ENCODE data around the gene NDUFS2.
"Not testable (repeated sequence)": the region's sequence is repeated elsewhere in the genome, so short reads cannot be mapped to it uniquely, and the experiment has no call there.

The NDUFS2 gene

GRCh38 chr1:161220002-161220401 is 17.8 kb downstream of the NDUFS2 start:
- DNase-seq (ENCODE audit: low spot score), result no peak

DNA sequence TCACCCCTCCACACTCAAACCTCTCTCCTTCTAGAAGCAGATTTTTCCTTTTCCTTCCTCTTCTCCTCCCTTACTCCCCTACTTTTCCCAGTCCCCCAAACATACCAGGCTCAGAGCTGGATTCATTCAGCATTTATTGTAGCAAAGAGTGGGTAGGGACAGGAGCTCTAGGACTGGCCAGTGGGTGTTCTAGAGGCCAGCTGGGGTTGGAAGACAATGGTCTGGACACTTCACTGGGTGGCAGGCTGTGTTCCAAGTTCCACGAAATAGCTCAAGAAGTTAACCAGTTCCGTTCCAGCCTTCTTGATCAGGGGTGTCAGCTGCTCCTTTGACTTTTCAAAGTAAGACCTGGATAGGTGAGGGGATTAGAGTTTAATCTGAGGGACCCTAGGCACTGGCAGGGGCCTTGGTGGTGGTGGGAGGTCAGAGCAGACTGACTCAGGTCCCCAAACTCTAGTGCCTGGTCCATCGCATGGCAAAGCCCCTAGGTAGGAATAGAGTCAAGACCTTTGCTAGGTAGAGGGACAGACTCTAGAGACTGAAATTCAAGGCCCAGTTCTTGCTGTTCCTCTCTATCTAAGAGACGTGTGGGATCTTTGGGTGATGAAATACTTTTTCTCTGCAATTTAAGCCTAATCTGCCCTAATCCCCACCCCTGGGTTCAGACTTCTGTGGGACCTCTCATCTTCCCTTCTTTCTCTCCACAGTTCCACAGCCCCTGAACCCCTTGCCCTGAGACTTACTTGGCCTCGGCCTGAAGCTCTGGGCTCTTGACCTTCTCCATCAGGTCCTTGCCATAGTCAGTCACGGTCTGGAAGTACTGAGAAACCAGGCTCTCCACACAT is 20.2 kb downstream of the NDUFS2 start:
- DNase-seq (ENCODE audit: low spot score), result no peak

DNA sequence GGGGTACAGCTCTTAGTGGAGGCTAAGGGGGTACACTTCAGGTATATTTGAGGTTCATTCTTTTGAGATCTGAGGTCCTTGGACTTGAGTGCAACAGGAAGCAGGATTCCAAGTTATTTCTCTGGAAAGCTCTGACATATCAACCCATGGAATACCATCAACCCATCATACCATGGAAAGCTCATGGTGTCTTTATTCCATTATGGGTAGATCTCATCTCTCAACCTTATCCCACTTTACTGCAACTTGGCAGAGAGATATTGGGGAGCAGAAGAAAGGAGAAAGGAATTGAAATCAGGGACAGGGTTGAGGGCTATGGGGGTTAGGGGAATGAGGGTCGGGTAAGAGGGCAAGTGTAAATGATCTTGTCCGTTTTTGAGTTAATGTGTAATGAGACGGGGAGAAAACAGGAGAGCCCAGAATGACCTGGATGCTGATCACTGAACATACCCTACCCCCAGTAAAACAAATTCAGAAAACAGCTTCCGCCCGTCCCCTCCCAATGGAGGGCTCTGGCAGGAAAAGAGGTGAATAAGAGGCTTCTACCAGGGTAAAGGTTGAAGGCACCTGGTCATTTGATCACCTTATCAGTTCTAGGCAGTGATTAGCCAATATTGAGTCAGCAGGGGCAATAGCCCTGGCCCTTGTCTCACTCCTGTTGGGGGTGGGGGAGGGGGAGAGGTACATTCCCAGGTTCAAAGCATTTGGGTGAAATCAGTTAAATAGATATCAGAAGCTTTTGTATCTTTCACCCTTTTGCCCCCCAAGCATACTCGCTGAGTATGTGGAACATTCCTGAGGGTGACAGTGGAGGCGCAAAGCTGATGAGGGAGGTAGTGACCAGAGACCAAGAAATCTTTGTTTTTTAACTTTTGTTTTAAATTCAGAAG is 21.9 kb downstream of the NDUFS2 start:
- DNase-seq (ENCODE audit: low spot score), result no peak

DNA sequence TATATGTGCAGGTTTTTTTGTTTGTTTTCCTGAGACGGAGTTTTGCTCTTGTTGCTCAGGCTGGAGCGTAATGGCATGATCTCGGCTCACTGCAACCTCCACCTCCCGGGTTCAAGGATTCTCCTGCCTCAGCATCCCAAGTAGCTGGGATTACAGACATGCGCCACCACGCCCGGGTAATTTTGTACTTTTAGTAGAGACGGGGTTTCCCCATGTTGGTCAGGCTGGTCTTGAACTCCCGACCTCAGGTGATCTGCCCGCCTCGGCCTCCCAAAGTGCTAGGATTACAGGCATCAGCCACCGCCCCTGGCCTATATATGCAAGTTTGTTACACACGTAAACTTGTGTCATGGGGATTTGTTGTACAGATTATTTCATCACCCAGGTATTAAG is 22.5 kb downstream of the NDUFS2 start:
- not testable (repeated sequence) for DNase-seq (ENCODE audit: low spot score)

- no peak for DNase-seq (ENCODE audit: low spot score)
Observed at GRCh38 chr1:161225178-161225533, 23.0 kb downstream of the NDUFS2 start.

DNA sequence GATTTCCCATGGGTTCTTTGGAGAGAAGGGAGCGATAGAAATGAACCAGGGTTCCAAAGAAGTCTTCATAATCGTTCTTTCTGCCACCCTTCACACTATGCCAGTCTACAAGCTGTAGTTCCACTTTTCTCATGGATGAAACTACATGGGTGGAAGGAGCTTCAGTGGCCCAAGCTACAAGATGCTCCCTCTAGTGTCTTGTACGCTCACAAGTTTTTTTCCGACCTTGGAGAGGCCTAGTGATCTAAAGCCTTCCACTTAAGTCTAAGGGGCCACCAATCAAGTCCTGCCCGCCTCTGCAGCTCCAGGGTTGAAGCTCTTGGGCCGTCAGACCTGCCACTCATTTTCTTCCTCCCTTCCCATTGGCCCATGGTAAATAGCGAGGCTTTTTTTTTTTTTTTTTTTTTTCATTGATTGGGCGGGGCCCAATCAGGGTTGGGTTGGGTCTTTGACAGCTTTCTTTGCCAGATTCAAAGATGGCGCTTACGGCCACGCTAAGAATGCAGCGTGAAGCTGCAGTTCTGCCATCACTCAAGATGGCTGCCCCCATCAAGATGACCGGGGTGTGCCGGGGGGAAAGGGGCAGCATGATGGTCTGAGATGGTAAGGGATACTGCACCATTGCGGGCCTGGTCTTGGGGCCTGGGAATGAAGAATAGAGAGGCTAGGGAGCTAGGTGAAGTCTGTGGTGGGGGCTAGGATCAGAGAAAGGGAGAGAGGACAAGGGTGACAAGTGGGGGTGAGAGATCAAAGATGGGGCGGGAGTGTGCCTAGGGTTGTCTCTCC is 23.6 kb downstream of the NDUFS2 start, which contains the start of gene TOMM40L:
Gene TOMM40L, plus strand, starts transcription at position 527 of the 786 bp plus-strand sequence. CDS start 430 bp downstream, outside the sequence.
- peak; percentile 98 for DNase-seq (ENCODE audit: low spot score)

GRCh38 chr1:161226320-161226711 is 24.1 kb downstream of the NDUFS2 start:
- DNase-seq (ENCODE audit: low spot score), result no peak

DNA sequence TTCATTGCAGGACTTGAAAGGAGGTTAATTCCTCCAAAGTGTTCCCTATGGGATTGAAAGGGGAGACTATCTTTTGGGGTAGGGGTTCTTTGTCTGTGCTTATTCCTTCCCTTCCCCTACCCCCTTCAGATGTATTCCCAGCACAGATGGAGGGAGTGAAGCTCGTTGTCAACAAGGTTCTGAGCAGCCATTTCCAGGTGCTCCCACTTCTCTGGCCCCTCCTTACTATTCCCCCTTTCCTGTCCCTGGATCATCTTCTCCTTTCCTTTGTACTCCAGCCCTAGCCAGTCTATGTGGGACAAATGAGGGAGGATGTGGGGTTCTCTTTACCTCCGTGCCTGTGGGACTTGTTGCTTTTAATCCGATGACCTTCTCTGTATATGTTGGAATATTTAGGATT is 24.6 kb downstream of the NDUFS2 start:
- DNase-seq (ENCODE audit: low spot score), result no peak

- peak; percentile 80 for DNase-seq (ENCODE audit: low spot score)
Observed at GRCh38 chr1:161227196-161227871, 25.2 kb downstream of the NDUFS2 start.

GRCh38 chr1:161228032-161228431 is 25.9 kb downstream of the NDUFS2 start:
- DNase-seq (ENCODE audit: low spot score), result no peak

GRCh38 chr1:161229896-161230295 is 27.7 kb downstream of the NDUFS2 start:
- DNase-seq (ENCODE audit: low spot score), result no peak

- no peak for DNase-seq (ENCODE audit: low spot score)
Observed at GRCh38 chr1:161230762-161231161, 28.6 kb downstream of the NDUFS2 start.

DNA sequence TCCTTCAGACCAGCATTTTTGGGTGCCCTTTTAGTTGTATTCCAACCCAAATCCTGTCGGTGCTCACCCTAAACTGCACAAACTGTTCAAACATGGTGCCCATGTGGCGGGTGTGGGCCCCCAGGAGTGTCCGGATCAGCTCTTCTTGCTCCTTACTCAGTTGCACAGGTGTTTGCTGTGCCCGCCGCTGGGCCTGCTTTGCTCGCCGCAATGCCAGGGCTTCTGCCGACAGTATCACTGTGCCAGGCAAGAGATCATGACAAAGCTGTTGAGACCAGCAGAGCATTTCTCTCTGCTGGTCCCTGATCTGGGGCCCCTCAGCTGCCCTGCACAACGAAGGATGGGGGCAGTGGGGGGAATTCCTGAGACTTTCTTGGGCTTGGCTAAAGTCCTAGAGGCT is 30.9 kb downstream of the NDUFS2 start:
- DNase-seq (ENCODE audit: low spot score), result no peak

DNA sequence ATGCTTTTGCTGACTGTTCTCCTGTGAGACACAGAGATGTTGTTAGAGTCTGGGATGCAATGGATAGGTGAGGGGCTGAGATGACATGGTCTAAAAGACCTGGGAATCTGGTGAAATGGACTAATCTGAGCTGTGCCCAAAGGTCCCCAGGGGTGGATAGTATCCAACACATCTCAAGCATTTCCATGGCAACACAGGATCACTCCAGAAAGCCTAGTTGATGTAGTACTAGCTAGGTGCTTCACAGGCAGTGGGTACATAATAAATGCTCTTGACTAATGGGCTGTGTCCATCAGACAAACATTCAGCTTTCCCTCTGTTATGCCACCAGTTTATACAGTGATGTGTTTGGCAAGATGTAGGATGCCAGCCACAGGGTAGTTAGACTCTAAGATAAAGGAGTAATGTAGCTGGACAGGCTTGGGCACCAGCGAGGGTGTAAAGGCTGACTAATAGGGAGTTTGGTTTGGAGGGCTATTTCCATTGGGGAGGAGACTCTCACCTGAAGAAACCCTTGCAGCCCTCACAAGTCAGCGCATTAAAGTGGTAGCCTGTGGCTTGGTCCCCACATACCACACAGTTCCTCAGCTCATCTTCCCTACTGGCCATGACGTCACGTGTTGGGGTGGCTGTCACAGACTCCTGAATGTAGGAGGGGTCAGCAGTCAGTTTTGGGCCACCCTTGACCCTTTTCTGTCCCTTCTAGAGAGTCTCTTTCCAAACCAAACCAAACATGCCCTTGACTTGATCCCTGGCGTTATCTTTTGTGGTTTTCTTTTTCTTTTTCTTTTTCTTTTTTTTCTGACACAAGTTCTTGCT is 34.0 kb downstream of the NDUFS2 start:
- no peak for DNase-seq (ENCODE audit: low spot score)

DNA sequence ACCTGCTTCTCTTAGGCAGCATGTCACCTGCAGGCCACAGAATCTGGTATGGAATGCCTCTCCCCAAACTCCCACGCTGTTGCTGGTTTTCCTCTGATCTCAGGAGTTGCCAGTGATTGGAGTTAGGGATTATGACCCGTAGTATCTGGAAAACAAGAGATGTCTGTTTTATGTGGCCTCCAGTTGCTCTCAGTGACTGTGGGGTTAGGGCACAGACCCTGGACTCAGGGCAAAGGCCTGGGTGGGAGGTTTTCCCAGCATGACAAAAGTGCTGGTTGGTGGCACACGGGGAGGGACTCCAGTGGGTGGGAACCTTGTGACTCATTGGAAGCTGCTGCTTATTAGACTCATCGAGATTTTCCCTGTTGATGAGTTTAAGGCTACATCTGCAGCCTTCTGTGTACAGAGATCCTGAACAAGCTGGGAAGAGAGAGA is 35.9 kb downstream of the NDUFS2 start, which contains the start of gene NR1I3:
Gene NR1I3, minus strand, starts transcription at position 165 of the 435 bp plus-strand sequence. CDS start 1,638 bp downstream, outside the sequence.
- no peak for DNase-seq (ENCODE audit: low spot score)

GRCh38 chr1:161241682-161242081 is 39.5 kb downstream of the NDUFS2 start:
- no peak for DNase-seq (ENCODE audit: low spot score)

GRCh38 chr1:161242313-161242712 is 40.1 kb downstream of the NDUFS2 start:
- no peak for DNase-seq (ENCODE audit: low spot score)

- no peak for DNase-seq (ENCODE audit: low spot score)
Observed at GRCh38 chr1:161244888-161245287, 42.7 kb downstream of the NDUFS2 start.

DNA sequence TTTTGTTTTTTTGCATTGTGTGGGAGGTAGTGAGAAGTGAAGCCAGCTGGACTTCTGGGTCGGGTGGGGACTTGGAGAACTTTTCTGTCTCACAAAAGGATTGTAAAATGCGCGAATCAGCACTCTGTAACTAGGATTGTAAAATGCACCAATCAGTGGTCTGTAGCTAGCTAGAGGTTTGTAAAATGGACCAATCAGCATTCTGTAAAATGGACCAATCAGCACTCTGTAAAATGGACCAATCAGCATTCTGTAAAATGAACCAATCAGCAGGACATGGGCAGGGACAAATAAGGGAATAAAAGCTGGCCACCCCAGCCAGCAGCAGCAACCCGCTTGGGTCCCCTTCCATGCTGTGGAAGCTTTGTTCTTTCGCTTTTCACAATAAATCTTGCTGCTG is 47.9 kb downstream of the NDUFS2 start:
- DNase-seq (ENCODE audit: low spot score), result not testable (repeated sequence)

- no peak for DNase-seq (ENCODE audit: low spot score)
Observed at GRCh38 chr1:161250829-161251228, 48.7 kb downstream of the NDUFS2 start.

All from putamen (tissue), 1 donor.